ENCODE results near the gene LSS. TPM values are rescaled to one million over a fixed set of nuclear protein-coding genes. Genes with fewer than 3 reads are reported as not detected.
A peak's percentile ranks its signal among the peaks of the same experiment; 100 is the strongest.

The LSS gene
- total RNA-seq, 1 experiment from 2014 or later: 101 TPM

GRCh38 chr21:46151261-46151988 is 77.1 kb downstream of the LSS start (continued):
- no peak for TF ChIP-seq STAT6 (CRISPR knock-in tag; conservative IDR thresholded peaks at IDR 0.05; ENCODE audit: low read depth)
- no peak for TF ChIP-seq USF1 (CRISPR knock-in tag; IDR thresholded peaks at IDR 0.05)
- TF ChIP-seq E2F5 (CRISPR knock-in tag; IDR thresholded peaks at IDR 0.05): no peak
- no peak for TF ChIP-seq ZNF512 (CRISPR knock-in tag; IDR thresholded peaks at IDR 0.05; ENCODE audit: borderline replicate concordance)
- TF ChIP-seq GTF2I (CRISPR knock-in tag; conservative IDR thresholded peaks at IDR 0.05): no peak
- no peak for TF ChIP-seq FOXK1 (CRISPR knock-in tag; IDR thresholded peaks at IDR 0.05)
- TF ChIP-seq ZNF232 (CRISPR knock-in tag; IDR thresholded peaks at IDR 0.05): no peak
- no peak for TF ChIP-seq NR1H2 (CRISPR knock-in tag; IDR thresholded peaks at IDR 0.05)
- TF ChIP-seq ZNF121 (CRISPR knock-in tag; IDR thresholded peaks at IDR 0.05): no peak
- no peak for TF ChIP-seq HMGA2 (CRISPR knock-in tag; IDR thresholded peaks at IDR 0.05)
- no peak for TF ChIP-seq CBFB (CRISPR knock-in tag; IDR thresholded peaks at IDR 0.05; ENCODE audit: low read depth)
- TF ChIP-seq NFATC4 (CRISPR knock-in tag; IDR thresholded peaks at IDR 0.05): no peak
- no peak for TF ChIP-seq MXD4 (CRISPR knock-in tag; IDR thresholded peaks at IDR 0.05; ENCODE audit: borderline replicate concordance)
- TF ChIP-seq MYBL2 (CRISPR knock-in tag; IDR thresholded peaks at IDR 0.05): no peak
- no peak for TF ChIP-seq JUN (CRISPR knock-in tag; IDR thresholded peaks at IDR 0.05)

GRCh38 chr21:46150491-46151121 is 78.0 kb downstream of the LSS start:
- H3K36me3 Mint-ChIP-seq: no peaks in the 10 kb centered on the region
- DNase-seq (ENCODE audit: low spot score): peak; percentile 9
- peaks cover 13% of the 10 kb centered on the region for H3K4me1 Mint-ChIP-seq
- H3K9me3 Mint-ChIP-seq: no peaks in the 10 kb centered on the region
- POLR2A ChIA-PET: no interaction called here
- CTCF ChIA-PET: interaction anchor here (1.3 to 1.6 kb wide), 3 partner anchors 7 to 22 kb away, joined by 3 to 4 read pairs (median 4); no protein-coding TSS in a partner anchor
- H3K27ac Mint-ChIP-seq: no peak overlapping the region
- no peaks in the 10 kb centered on the region for H3K27me3 Mint-ChIP-seq (ENCODE audit: low read depth)
- no peak overlapping the region for H3K4me3 Mint-ChIP-seq
- no peak for ATAC-seq
- TF ChIP-seq E2F1 (CRISPR knock-in tag; IDR thresholded peaks at IDR 0.05) (no peak), CTCF (IDR thresholded peaks at IDR 0.05) (no peak), EMX1 (CRISPR knock-in tag; IDR thresholded peaks at IDR 0.05) (no peak), TEAD1 (CRISPR knock-in tag; IDR thresholded peaks at IDR 0.05) (no peak)

Measured in WTC11 (cell line).